T-helper 22 cell (primary cell): ENCODE data around the gene AP1M1.
"Not testable (repeated sequence)": the region's sequence is repeated elsewhere in the genome, so short reads cannot be mapped to it uniquely, and the experiment has no call there.

ENCODE experiments used
- DNase-seq: peaks from one replicate; pipeline ENCODE4 v3.0.0-alpha.2; 2020; ENCODE audit warnings: low read depth

Gene AP1M1

GRCh38 chr19:16197622-16198369 is at the start of gene AP1M1:
AP1M1 (plus strand) TSS chr19:16197911; CDS start chr19:16198027, 116 bp downstream.
- DNase-seq = peak; percentile 96

- DNase-seq = no peak
Measured at GRCh38 chr19:16148443-16149229, 49.1 kb upstream of the AP1M1 start.

GRCh38 chr19:16153582-16154336 is 44.0 kb upstream of the AP1M1 start:
- DNase-seq = no peak

- DNase-seq = no peak
Measured at GRCh38 chr19:16154557-16154956, 43.2 kb upstream of the AP1M1 start.

- no peak for DNase-seq
Measured at GRCh38 chr19:16155128-16155527, 42.6 kb upstream of the AP1M1 start.

GRCh38 chr19:16156904-16157303 is 40.8 kb upstream of the AP1M1 start:
- DNase-seq = no peak

- DNase-seq = no peak
Measured at GRCh38 chr19:16157601-16158000, 40.1 kb upstream of the AP1M1 start.

GRCh38 chr19:16159655-16160054 is 38.1 kb upstream of the AP1M1 start:
- DNase-seq = no peak

- DNase-seq = no peak
Measured at GRCh38 chr19:16160445-16160942, 37.2 kb upstream of the AP1M1 start.

GRCh38 chr19:16160943-16161560 is 36.7 kb upstream of the AP1M1 start:
- no peak for DNase-seq

- no peak for DNase-seq
Measured at GRCh38 chr19:16161840-16162239, 35.9 kb upstream of the AP1M1 start.

GRCh38 chr19:16164222-16164890 is 33.4 kb upstream of the AP1M1 start:
- DNase-seq = no peak

GRCh38 chr19:16166417-16166816 is 31.3 kb upstream of the AP1M1 start:
- DNase-seq = no peak

GRCh38 chr19:16167055-16167454 is 30.7 kb upstream of the AP1M1 start:
- no peak for DNase-seq

- no peak for DNase-seq
Measured at GRCh38 chr19:16168465-16169081, 29.1 kb upstream of the AP1M1 start.

GRCh38 chr19:16170134-16170533 is 27.6 kb upstream of the AP1M1 start:
- no peak for DNase-seq

- DNase-seq = no peak
Measured at GRCh38 chr19:16175954-16176353, 21.8 kb upstream of the AP1M1 start.

- DNase-seq = not testable (repeated sequence)
Measured at GRCh38 chr19:16178866-16179265, 18.8 kb upstream of the AP1M1 start.

GRCh38 chr19:16180611-16181010 is 17.1 kb upstream of the AP1M1 start:
- DNase-seq = no peak

GRCh38 chr19:16184665-16185122 is 13.0 kb upstream of the AP1M1 start:
- no peak for DNase-seq
